Skin epidermis (tissue), 12 donors: ENCODE results near the gene POU2AF1.

Experiments
- H3K27ac ChIP-seq, 21 experiments: fragments of 200-600 bp; sonication (generic) in 11 of 21; one replicate each; pipeline ENCODE4 v1.5.0; 2020; ENCODE audit warnings: mild to moderate bottlenecking in 3 of 21, inconsistent platforms in 2 of 21, moderate library complexity in 2 of 21
- H3K4me3 ChIP-seq, 7 experiments: fragments of 200-600 bp; sonication (generic) in 2 of 7; one replicate each; pipeline ENCODE4 v1.5.0; 2020; ENCODE audit warnings: inconsistent platforms in 2 of 7, mild to moderate bottlenecking in 2 of 7, moderate library complexity in 1 of 7

Gene POU2AF1

GRCh38 chr11:111305162-111305802 lies 73.8 kb downstream of the POU2AF1 start:
- H3K27ac ChIP-seq = no peak overlapping the region
- H3K4me3 ChIP-seq = no peak overlapping the region

GRCh38 chr11:111303461-111303860 lies 75.6 kb downstream of the POU2AF1 start:
- Histone ChIP-seq H3K4me3 (no peak overlapping the region), H3K27ac (peak overlapping the region in 1 of 21 experiments; percentile 21)

GRCh38 chr11:111302298-111302697 lies 76.8 kb downstream of the POU2AF1 start:
- Histone ChIP-seq H3K4me3 (no peak overlapping the region), H3K27ac (no peak overlapping the region)
